ENCODE data around the gene BDNF. TPM values are rescaled to one million over a fixed set of nuclear protein-coding genes. Genes with fewer than 3 reads are reported as not detected.
"Not testable (repeated sequence)": the region's sequence is repeated elsewhere in the genome, so short reads cannot be mapped to it uniquely, and the experiment has no call there.

BDNF gene
- total RNA-seq, 4 donors from 2014 or later, result 0.14 to 0.64 TPM; not detected in 2

DNA sequence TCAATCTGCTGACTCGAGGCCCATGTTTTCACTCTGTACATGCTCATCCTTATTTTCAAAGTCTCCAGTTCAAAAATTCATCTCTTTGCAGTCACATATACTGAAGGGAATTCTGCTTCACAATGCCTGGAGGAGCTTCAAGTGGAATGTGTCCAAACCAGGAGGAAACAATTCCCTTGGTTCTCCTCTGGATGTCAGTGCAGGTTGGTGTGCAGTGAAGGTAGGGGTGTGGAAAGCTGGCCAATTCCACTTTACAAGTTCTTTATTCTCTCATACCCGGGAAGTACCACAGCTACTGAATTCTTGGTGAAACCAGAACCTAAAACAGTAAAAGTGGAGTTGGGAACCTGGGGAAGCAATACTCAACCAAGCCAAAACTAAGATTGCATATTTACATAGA lies 57.3 kb downstream of the BDNF start:
- 80 to 82% methylated on average over 1 to 2 of the region's 2 CpGs for WGBS, 2 donors (ENCODE audit: low coverage in 1 of 2)
- Histone ChIP-seq H3K9me3 (no peaks in the 10 kb centered on the region), H3K36me3 (no peaks in the 10 kb centered on the region), H3K4me3 (no peak overlapping the region), H3K27me3 (no peaks in the 10 kb centered on the region), H3K4me1 (no peaks in the 10 kb centered on the region), H3K27ac (no peak overlapping the region)
- in situ Hi-C loops (cut with MboI; ENCODE audit: low pct_ligation_motif_present in 1 of 4, low pct_unique_long_range_greater_than_20kb in 1 of 4, low sequenced_read_pairs in 3 of 4), result no loop called here
- intact Hi-C loops (cut with DNase I; ENCODE audit: low total_unique reads), result no loop called here
- DNase-seq, result no peak
- TF ChIP-seq, protein P1, sequence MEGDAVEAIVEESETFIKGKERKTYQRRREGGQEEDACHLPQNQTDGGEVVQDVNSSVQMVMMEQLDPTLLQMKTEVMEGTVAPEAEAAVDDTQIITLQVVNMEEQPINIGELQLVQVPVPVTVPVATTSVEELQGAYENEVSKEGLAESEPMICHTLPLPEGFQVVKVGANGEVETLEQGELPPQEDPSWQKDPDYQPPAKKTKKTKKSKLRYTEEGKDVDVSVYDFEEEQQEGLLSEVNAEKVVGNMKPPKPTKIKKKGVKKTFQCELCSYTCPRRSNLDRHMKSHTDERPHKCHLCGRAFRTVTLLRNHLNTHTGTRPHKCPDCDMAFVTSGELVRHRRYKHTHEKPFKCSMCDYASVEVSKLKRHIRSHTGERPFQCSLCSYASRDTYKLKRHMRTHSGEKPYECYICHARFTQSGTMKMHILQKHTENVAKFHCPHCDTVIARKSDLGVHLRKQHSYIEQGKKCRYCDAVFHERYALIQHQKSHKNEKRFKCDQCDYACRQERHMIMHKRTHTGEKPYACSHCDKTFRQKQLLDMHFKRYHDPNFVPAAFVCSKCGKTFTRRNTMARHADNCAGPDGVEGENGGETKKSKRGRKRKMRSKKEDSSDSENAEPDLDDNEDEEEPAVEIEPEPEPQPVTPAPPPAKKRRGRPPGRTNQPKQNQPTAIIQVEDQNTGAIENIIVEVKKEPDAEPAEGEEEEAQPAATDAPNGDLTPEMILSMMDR (IDR thresholded peaks at IDR 0.05), result no peak
- no peak for TF ChIP-seq EP300 (IDR thresholded peaks at IDR 0.05; ENCODE audit: low read depth)
- no peak for TF ChIP-seq POLR2AphosphoS5 (IDR thresholded peaks at IDR 0.05)
- no peak for TF ChIP-seq POLR2A (IDR thresholded peaks at IDR 0.05)

DNA sequence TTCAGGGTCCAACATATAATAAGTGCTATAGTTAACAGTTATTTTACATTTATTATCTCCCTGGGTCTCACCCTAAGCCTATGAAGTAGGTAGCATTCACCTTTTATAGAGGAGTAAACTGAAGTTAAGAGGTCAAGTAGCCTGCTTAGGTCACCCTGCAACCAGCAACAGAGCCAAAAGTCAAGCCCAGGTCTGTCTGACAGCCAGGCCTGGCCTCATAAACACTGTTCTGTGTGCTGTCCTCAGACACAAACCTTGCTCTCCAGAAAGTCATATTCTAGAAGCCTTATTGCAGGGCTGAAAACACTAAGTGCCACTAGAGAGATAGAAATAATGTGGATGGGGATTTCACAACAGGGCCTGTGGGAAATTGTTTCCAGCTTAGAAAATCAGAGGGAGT lies 59.3 kb downstream of the BDNF start:
- in situ Hi-C loops (cut with MboI; ENCODE audit: low pct_ligation_motif_present in 1 of 4, low pct_unique_long_range_greater_than_20kb in 1 of 4, low sequenced_read_pairs in 3 of 4), result no loop called here
- Histone ChIP-seq H3K36me3 (no peaks in the 10 kb centered on the region), H3K4me1 (no peaks in the 10 kb centered on the region), H3K27ac (no peak overlapping the region), H3K4me3 (no peak overlapping the region), H3K9me3 (peaks cover 0 to 5% of the 10 kb centered on the region in 2 donors), H3K27me3 (no peaks in the 10 kb centered on the region)
- intact Hi-C loops (cut with DNase I; ENCODE audit: low total_unique reads), result no loop called here
- no peak for TF ChIP-seq EP300 (IDR thresholded peaks at IDR 0.05; ENCODE audit: low read depth)
- no peak for TF ChIP-seq POLR2A (IDR thresholded peaks at IDR 0.05)
- TF ChIP-seq, protein P1 (IDR thresholded peaks at IDR 0.05), result no peak
- no peak for TF ChIP-seq POLR2AphosphoS5 (IDR thresholded peaks at IDR 0.05)
- no peak for DNase-seq

DNA sequence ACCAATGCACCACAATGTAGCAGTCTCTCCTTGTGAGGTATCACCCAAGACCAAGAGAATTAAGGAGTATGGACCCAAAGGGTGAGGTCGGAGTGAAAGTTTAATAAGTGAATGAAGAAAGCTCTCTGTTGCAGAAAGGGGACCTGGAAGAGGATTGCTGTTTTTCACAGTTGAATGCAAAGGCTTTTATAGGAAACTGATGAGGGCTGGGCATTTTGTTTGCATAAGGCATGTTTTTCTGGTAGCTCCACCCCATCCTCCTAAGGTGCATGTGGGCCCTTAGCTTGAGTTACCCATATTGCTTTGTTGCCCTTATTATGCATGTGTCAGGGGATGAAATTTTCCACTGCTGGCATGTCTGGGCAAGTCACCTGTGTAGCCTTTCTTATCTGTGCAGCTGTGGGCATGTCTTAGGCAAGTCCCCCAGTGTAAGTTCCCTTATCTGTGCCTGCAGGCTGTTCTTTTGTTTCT lies 64.7 kb downstream of the BDNF start:
- TF ChIP-seq, protein P1 (IDR thresholded peaks at IDR 0.05), result no peak
- no peak for TF ChIP-seq EP300 (IDR thresholded peaks at IDR 0.05; ENCODE audit: low read depth)
- TF ChIP-seq POLR2AphosphoS5 (IDR thresholded peaks at IDR 0.05), result no peak
- TF ChIP-seq POLR2A (IDR thresholded peaks at IDR 0.05), result no peak
- intact Hi-C loops (cut with DNase I; ENCODE audit: low total_unique reads) (no loop called here), in situ Hi-C loops (cut with MboI; ENCODE audit: low pct_ligation_motif_present in 1 of 4, low pct_unique_long_range_greater_than_20kb in 1 of 4, low sequenced_read_pairs in 3 of 4) (no loop called here)
- H3K4me3 ChIP-seq, result no peak overlapping the region
- no peaks in the 10 kb centered on the region for H3K4me1 ChIP-seq
- no peak for DNase-seq
- H3K9me3 ChIP-seq, result peaks cover 3 to 6% of the 10 kb centered on the region in 2 donors
- WGBS, 2 donors (ENCODE audit: low coverage in 1 of 2), result 83 to 86% methylated on average over 1 of the region's 1 CpG
- H3K36me3 ChIP-seq, result no peaks in the 10 kb centered on the region
- H3K27ac ChIP-seq, result no peak overlapping the region
- H3K27me3 ChIP-seq, result no peaks in the 10 kb centered on the region

DNA sequence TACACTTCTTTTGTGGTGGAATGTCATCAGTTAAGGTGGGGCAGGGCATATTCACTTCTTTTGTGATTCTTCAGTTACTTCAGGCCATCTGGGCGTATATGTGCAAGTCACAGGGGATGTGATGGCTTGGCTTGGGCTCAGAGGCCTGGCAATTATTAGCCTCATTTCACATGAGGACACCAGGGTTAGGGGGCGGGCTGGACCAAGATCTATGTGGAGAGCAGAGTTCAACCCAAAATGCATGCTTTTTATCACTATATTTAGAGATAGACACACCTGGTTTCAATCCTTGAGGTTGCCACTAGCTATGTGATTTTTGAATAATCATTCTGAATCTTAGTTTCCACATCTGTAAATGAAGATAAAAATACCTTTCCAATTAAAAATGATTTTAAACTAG lies 65.5 kb downstream of the BDNF start:
- H3K27me3 ChIP-seq; intact Hi-C loops (cut with DNase I; ENCODE audit: low total_unique reads); H3K36me3 ChIP-seq; in situ Hi-C loops (cut with MboI; ENCODE audit: low pct_ligation_motif_present in 1 of 4, low pct_unique_long_range_greater_than_20kb in 1 of 4, low sequenced_read_pairs in 3 of 4); DNase-seq; H3K9me3 ChIP-seq; H3K4me1 ChIP-seq; H3K4me3 ChIP-seq; H3K27ac ChIP-seq: not testable (repeated sequence)
- WGBS, 2 donors (ENCODE audit: low coverage in 1 of 2), result 90% methylated on average over 2 of the region's 2 CpGs; no CpG with 5 or more reads in 1 of the 2 donors

DNA sequence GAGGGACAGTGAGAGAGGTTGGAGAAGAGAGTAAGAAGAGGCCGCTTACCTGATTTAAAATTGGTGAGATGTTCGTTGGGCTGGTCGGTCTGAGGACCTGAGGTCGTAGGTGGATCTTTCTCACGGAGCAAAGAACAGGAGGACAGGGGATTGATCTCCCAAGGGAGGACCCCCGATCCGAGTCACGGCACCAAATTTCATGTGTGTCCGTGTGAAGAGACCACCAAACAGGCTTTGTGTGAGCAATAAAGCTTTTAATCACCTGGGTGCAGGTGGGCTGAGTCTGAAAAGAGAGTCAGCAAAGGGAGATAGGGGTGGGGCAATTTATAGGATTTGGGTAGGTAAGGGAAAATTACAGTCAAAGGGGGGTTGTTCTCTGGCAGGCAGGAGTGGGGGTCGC lies 66.0 kb downstream of the BDNF start:
- H3K9me3 ChIP-seq; H3K4me1 ChIP-seq; intact Hi-C loops (cut with DNase I; ENCODE audit: low total_unique reads); H3K4me3 ChIP-seq; H3K36me3 ChIP-seq; H3K27ac ChIP-seq; H3K27me3 ChIP-seq; in situ Hi-C loops (cut with MboI; ENCODE audit: low pct_ligation_motif_present in 1 of 4, low pct_unique_long_range_greater_than_20kb in 1 of 4, low sequenced_read_pairs in 3 of 4); DNase-seq: not testable (repeated sequence)
- WGBS, 2 donors (ENCODE audit: low coverage in 1 of 2), result 92 to 94% methylated on average over 6 to 10 of the region's 10 CpGs

DNA sequence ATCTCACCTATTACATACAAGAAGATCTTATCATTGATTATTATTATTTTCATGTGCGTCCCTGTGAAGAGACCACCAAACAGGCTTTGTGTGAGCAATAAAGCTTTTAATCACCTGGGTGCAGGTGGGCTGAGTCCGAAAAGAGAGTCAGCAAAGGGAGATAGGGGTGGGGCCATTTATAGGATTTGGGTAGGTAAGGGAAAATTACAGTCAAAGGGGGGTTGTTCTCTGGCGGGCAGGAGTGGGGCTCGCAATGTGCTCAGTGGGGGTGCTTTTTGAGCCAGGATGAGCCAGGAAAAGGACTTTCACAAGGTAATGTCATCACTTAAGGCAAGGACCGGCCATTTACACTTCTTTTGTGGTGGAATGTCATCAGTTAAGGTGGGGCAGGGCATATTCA lies 71.2 kb downstream of the BDNF start:
- H3K9me3 ChIP-seq; H3K27me3 ChIP-seq; H3K4me1 ChIP-seq; H3K27ac ChIP-seq; intact Hi-C loops (cut with DNase I; ENCODE audit: low total_unique reads); in situ Hi-C loops (cut with MboI; ENCODE audit: low pct_ligation_motif_present in 1 of 4, low pct_unique_long_range_greater_than_20kb in 1 of 4, low sequenced_read_pairs in 3 of 4); H3K4me3 ChIP-seq; H3K36me3 ChIP-seq; DNase-seq: not testable (repeated sequence)
- 87 to 93% methylated on average over 3 to 5 of the region's 5 CpGs for WGBS, 2 donors (ENCODE audit: low coverage in 1 of 2)
